ENCODE data around the gene LGR6.
"Not testable (repeated sequence)": the region's sequence is repeated elsewhere in the genome, so short reads cannot be mapped to it uniquely, and the experiment has no call there.

LGR6 gene

GRCh38 chr1:202193614-202194327 is at the start of gene LGR6:
LGR6 (plus strand) TSS chr1:202193799; CDS start chr1:202193990, 191 bp downstream.
- DNase-seq: no peak

GRCh38 chr1:202144402-202145067 is 49.1 kb upstream of the LGR6 start, which contains the start of gene ARL8A:
ARL8A (minus strand) TSS chr1:202144737; CDS start chr1:202144572, 165 bp downstream.
- DNase-seq: no peak

GRCh38 chr1:202145068-202145743 is 48.4 kb upstream of the LGR6 start:
- DNase-seq: no peak

GRCh38 chr1:202145744-202146140 is 47.9 kb upstream of the LGR6 start:
- DNase-seq: not testable (repeated sequence)

GRCh38 chr1:202146279-202146678 is 47.3 kb upstream of the LGR6 start:
- DNase-seq: no peak

- DNase-seq: no peak
Measured at GRCh38 chr1:202146993-202147392, 46.6 kb upstream of the LGR6 start.

- no peak for DNase-seq
Measured at GRCh38 chr1:202148391-202148790, 45.2 kb upstream of the LGR6 start.

- no peak for DNase-seq
Measured at GRCh38 chr1:202149566-202149965, 44.0 kb upstream of the LGR6 start.

GRCh38 chr1:202150187-202150586 is 43.4 kb upstream of the LGR6 start:
- no peak for DNase-seq

- no peak for DNase-seq
Measured at GRCh38 chr1:202150602-202151001, 43.0 kb upstream of the LGR6 start.

- DNase-seq: no peak
Measured at GRCh38 chr1:202151045-202151444, 42.6 kb upstream of the LGR6 start.

- no peak for DNase-seq
Measured at GRCh38 chr1:202152399-202152798, 41.2 kb upstream of the LGR6 start.

GRCh38 chr1:202153284-202153683 is 40.3 kb upstream of the LGR6 start:
- DNase-seq: no peak

GRCh38 chr1:202154148-202154765 is 39.3 kb upstream of the LGR6 start:
- no peak for DNase-seq

- no peak for DNase-seq
Measured at GRCh38 chr1:202154766-202155477, 38.7 kb upstream of the LGR6 start.

- no peak for DNase-seq
Measured at GRCh38 chr1:202155478-202156021, 38.0 kb upstream of the LGR6 start.

- DNase-seq: no peak
Measured at GRCh38 chr1:202156590-202156989, 37.0 kb upstream of the LGR6 start.

GRCh38 chr1:202157945-202158344 is 35.7 kb upstream of the LGR6 start:
- DNase-seq: no peak

- DNase-seq: no peak
Measured at GRCh38 chr1:202158810-202159533, 34.6 kb upstream of the LGR6 start.

GRCh38 chr1:202159534-202160371 is 33.8 kb upstream of the LGR6 start:
- no peak for DNase-seq
